NCI-H446 (cell line): ENCODE measurements around the gene PPM1B.
"Not testable (repeated sequence)": the region's sequence is repeated elsewhere in the genome, so short reads cannot be mapped to it uniquely, and the experiment has no call there.

Experiments
- DNase-seq, 2 experiments: peaks; one replicate each; lab custom pipeline; 2025; lab: John Stamatoyannopoulos, UW

PPM1B gene

GRCh38 chr2:44168681-44169154 lies at the start of gene PPM1B:
Gene PPM1B, plus strand, starts transcription at chr2:44168875. Its CDS starts 32,325 bp downstream, at chr2:44201200.
- DNase-seq = peak in 1 of 2 experiments; percentile 100

GRCh38 chr2:44119878-44120277 lies 48.8 kb upstream of the PPM1B start:
- no peak for DNase-seq

GRCh38 chr2:44120428-44120827 lies 48.2 kb upstream of the PPM1B start:
- no peak for DNase-seq

GRCh38 chr2:44121899-44122298 lies 46.8 kb upstream of the PPM1B start:
- DNase-seq = no peak

- no peak for DNase-seq
Measured at GRCh38 chr2:44124500-44124899, 44.2 kb upstream of the PPM1B start.

DNA sequence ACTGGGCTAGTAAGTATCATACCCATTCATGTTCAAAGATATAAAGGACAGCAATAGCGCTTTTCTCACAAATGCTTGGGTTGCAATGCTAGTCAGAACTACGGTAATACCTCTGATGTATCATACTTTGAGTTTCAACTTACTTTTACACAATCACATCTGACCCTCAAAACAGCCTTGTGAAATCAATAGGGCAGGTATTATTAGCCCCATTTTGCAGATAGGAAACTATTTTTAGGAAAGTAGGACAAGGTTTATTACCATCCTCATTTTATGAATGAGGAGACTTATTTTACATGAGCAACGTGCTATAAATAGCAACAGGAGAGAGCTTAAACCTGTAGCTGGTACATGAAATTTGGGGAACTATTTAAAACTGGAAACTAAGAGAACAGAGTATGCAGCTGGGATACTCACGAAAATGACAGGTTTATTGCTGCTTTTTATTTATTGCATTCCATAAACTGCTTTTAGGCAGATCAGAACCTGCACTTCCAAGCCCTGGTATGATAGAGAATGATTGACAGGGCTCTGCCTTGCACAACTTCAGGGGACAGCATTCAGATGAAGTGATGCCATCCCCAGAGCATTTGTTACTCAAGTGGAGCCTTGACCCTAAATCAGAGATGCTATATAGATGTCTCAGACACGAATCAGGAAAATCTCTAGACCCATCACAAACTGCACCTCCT lies 42.4 kb upstream of the PPM1B start:
- no peak for DNase-seq

DNA sequence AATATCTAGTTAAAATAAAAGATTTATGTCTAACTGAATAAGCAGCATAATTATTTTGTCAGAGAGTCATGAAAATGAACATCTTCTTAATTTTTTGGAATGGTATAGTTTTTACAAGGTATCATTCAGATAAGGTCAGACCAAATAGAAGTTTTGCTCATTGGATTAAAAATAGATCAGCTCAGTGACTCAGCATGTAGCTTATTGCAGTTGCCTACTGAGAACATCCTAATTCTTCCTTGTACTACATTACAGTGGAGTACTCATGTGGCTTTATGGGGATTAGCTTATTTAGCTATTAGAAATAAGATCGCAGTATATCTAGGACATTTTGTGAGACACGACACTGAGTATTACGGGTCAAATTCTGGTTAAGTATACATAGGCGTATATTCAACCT lies 38.2 kb upstream of the PPM1B start:
- no peak for DNase-seq

- DNase-seq = no peak
Measured at GRCh38 chr2:44131177-44131576, 37.5 kb upstream of the PPM1B start.

DNA sequence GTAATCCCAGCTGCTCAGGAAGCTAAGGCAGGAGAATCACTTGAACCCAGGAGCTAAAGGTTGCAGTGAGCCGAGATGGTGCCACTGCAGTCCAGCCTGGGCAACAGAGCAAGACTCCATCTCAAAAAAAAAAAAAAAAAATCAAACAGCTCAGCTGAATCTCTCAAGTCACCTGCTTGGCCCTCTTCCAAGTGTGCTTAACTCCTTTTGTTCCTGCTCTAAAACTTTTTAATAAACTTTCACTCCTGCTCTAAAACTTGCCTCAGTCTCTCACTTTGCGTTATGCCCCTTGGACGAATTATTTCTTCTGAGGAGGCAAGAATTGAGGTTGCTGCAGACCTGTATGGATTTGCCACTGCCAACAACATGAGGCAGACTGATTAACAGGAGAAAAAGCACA lies 35.1 kb upstream of the PPM1B start:
- DNase-seq = not testable (repeated sequence)

GRCh38 chr2:44134848-44135247 lies 33.8 kb upstream of the PPM1B start:
- DNase-seq = no peak

GRCh38 chr2:44135296-44135695 lies 33.4 kb upstream of the PPM1B start:
- DNase-seq = no peak

DNA sequence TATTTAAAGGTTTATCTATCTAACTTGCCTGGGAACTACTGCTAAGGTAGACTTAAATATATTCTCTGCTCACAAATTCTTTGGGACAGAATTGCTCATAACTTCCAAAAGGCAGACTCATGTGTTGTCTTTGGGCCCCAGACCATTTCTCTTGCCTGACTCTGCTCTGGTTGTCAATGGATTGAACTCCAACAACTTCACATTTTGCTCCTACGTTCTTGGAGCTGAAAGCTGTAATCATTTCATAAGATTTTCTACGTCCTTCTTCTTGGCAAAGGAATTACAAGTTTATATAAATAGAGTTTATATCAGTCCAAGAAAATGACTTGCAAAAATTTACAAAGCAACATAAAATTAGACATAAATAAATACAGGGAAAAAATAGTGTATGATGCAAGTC lies 32.9 kb upstream of the PPM1B start:
- DNase-seq = no peak

DNA sequence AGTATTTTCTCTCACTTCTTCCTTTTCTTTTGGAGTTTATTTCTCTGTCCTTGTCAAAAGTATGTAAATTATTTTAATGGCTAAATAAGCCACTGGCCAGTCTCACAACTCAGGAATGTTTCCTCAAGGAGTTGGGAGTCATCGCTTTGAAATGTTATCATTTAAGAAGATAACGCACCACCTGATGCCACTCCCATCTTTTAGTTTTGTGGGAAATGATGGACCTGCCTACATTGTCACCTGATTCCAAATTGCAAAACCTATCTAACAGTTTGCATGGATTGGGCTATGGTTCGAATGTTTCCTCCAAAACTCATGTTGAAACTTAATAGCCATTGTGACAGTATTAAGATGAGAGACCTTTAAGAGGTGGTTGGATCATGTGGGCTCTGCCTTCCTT lies 32.4 kb upstream of the PPM1B start:
- no peak for DNase-seq

- no peak for DNase-seq
Measured at GRCh38 chr2:44137048-44137447, 31.6 kb upstream of the PPM1B start.

DNA sequence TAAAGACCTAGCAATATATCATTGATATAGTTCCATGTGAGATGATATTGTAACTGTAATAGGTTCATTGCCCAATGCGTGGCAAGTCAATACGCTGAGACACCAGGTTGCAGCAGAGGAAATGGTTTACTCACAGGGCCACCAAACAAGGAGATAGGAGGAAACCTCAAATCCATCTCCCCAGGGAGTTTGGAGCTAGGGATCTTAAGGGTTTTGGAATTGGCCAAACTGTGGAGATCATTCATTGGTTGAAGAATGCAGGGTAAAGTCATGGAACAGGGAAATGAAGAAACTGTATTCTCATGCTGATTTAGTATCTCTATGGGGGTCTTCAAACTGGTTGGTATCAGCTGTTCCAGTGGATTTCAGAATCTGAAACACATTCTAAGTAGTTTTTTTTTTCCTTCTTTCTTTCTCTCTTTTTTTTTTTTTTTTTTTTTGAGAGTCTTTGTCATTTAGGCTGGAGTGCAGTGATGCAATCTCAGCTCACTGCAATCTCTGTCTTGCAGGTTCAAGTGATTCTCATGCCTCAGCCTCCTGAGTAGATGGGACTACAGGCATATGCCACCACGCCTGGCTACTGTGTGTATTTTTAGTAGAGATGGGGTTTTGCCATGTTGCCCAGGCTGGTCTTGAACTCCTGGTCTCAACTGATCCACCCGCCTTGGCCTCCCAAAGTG lies 30.7 kb upstream of the PPM1B start:
- DNase-seq = no peak

DNA sequence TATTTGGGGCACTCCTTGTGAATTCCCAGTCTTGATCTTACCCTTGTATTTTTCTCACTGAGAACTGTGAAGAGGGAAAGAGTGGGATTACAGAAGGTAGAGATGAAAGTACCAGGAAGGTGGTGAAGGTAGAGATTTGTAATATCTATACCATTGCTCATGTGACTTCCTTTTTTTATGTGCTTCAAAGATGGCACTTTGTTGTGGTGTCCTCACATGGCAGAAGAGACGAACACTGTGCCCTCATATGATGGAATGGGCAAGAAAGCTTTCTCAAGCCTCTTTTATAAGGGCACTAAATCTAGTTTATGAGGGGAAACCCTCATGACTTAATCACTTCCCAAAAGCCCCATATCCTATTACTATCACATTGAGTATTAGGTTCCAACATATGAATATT lies 28.9 kb upstream of the PPM1B start:
- DNase-seq = no peak

- DNase-seq = no peak
Measured at GRCh38 chr2:44142306-44142705, 26.4 kb upstream of the PPM1B start.

- no peak for DNase-seq
Measured at GRCh38 chr2:44143701-44144100, 25.0 kb upstream of the PPM1B start.

- DNase-seq = no peak
Measured at GRCh38 chr2:44148999-44149398, 19.7 kb upstream of the PPM1B start.

- no peak for DNase-seq
Measured at GRCh38 chr2:44150473-44150872, 18.2 kb upstream of the PPM1B start.

DNA sequence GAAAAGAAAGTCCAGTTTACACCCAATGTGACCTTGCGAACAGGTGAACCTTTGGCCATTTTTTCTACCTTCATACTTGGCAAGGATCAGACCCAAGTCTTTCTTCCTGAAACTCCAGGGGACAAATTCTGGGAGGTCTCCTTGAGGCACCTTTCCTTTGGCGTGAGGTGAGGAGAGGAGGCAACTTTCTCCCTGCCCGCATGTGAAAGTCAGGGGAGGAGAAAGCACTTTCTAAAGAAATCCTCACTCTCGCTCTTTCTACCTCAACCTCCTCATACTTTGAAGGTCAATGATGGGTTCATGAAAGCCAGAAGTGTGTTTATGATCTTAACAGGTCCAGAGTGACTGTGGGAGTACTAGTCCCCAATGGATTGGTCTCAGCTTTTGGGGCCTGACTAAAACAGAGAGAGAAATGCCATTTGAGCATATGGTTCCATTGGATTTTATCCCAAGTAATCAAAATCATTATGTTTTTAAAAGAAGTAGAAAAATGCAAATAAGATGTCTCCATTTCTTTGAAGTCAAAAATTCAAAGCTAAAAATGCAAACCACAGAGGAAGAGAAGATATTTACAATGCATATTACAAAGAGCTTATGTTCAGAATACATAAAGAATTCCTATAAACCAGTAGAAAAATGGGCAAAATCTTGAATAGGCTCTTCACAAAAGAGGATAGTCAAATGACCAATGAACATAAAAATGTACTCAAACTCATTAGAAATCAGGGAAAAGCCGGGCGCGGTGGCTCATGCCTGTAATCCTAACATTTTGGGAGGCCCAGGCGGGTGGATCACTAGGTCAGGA lies 15.6 kb upstream of the PPM1B start:
- DNase-seq = no peak

DNA sequence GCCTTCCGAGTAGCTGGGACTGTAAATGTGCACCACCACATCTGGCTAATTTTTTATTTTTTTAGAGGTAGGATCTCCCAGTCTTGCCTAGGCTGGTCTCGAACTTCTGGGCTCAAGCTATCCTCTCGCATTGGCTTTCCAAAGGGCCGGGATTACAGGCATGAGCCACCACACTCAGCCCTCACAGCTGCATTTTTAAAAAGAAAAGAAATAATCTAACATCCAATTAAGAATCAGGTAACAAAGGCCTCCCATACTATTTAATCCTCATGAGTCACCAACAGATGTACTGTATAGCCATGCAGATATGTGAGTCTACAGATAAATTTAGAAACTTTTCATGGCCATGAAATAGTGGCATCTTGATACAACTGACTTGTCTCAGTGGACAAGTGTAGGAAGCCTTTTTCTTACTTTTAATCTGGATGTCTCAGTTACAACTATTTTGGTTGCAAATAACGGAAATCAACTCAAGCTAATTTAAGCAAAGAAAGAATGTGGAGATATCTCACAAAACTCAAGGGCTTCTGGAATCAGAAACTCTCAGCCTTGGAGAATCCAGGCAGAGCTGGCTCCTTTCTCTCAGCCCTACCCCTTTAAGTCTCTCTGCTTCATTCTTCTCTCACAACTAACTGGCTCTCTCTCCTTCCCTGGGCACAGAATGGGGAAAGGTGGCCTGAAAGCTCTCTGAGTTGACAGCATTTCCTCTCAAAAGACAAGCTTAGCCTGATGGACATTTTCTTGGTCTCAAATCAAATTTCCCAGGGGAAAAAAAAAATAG lies 12.8 kb upstream of the PPM1B start:
- DNase-seq = no peak
